Muscle of back (tissue), 11 donors: ENCODE measurements around the gene IGFL1. TPM values are rescaled to one million over a fixed set of nuclear protein-coding genes. Genes with fewer than 3 reads are reported as not detected.
"Not testable (repeated sequence)": the region's sequence is repeated elsewhere in the genome, so short reads cannot be mapped to it uniquely, and the experiment has no call there.

Source experiments
- DNase-seq, 3 donors: peaks; one replicate each; pipeline versions ENCODE4 v3.0.0 to v3.0.0-alpha.2; 2013
- polyA plus RNA-seq, 10 donors: library from polyadenylated mRNA; unstranded; fragments of 120-200 nt; gene quantifications; one replicate each; pipeline ENCODE4 v1.2.1, GENCODE V29; 2013; ENCODE audit not compliant: insufficient read length in 10 of 10

IGFL1 gene
- polyA plus RNA-seq, 10 donors, result 5.4 to 7.1 TPM; not detected in 8

DNA sequence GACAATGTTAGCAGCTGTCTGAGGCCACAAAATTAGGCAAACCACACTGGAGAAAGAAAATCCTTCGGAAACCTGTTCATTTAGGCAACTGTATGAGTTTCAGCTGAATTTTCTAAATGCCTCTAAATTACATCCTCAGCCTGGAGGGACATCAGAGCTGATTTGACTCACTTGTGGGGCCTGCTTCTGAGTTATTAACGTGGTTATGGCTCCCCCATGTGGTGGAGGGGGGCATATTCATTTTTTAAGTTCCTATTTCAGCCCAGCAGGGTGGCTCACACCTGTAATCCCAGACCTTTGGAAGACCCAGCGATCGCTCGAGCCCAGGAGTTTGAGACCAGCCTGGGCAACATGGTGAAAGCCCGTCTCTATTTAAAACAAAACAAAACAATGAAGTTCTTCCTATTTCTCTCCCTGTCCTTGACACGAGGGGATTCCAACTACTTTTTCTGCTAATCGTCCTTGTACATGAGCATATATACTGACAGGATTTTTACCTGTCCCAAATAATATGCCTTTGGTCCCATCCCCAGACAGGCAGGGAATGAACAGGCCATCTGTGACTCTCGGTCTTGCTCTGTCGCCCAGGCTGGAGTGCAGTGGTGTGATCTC is 35.8 kb downstream of the IGFL1 start:
- DNase-seq, result peak; percentile 75 to 86 (median 77)

DNA sequence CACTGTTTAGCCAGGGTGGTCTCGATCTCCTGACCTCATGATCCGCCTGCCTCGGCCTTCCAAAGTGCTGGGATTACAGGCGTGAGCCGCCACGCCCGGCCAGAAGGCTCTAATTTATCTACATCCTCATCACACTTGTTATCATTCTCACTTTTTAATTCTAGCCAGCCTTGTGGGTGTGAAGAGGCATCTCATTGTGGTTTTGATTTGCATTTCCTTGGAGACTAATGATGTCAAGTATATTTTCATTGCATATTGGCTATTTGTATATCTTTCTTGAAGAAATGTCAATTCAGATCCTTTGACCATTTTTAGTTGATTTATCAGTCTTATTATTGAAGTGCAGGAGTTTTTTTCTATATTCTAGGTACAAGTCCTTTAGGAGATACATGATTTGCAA is 39.6 kb downstream of the IGFL1 start:
- DNase-seq, result no peak

DNA sequence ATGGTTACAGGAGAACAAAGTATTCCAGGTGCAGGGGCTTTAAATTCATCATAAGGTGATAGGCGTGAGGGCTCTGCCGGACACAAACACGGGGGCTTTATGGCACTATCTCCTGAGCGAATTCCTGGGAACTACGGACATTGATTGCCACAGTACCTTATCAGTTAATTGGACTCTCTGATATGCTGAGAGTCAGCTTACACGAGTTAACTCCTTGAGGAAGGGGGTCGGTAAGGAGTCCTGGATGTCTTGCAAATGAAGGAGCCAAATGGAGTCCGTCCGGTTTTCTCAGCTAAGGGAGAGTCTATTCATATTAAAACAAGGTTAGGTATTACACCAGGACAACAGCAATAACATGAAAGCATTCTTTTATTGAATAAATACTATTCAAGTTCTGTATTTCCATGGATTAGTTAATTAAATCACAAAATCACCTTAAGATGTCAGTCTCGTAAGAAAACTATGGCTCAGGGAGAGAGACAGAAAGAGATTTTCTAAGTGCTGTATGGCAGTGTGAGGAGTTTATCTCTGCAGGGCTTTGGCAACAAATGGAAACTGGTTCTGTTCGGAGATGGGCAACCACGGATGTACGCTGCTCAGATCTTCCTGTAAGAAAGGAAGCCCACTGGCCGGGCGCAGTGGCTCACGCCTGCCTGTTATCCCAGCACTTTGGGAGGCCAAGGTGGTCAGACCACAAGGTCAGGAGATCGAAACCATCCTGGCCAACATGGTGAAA is 41.1 kb downstream of the IGFL1 start:
- DNase-seq, result no peak

DNA sequence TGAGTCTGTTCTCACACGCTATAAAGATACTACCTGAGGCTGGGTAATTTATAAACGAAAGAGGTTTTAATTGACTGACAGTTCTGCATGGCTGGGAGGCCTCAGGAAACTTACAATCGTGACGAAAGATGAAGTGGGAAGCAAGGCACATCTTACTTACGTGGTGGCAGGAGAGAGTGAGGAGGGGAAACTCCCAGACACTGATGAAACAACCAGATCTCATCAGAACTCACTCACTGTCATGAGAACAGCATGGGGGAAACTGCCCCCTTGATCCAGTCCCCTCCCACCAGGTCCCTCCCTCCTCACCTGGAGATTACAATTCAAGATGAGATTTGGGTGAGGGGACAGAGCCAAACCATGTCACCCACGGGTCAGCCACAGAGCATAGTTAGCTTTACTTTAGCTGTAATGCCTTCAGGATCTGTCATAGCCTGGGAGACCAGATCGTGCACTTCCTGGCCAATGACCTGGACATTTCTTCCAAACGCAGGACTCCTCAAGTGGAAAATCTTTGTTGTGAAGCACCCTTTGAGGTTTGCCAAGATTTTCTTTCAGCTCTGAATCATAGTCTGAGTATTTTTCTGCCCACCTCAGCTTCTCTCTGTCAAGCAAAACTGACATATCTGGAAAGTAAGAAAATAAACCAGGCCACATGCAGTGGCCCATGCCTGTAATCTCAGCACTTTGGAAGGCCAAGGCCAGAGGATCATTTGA is 42.1 kb downstream of the IGFL1 start:
- peak in 2 of 3 donors; percentile 19 to 81 for DNase-seq

DNA sequence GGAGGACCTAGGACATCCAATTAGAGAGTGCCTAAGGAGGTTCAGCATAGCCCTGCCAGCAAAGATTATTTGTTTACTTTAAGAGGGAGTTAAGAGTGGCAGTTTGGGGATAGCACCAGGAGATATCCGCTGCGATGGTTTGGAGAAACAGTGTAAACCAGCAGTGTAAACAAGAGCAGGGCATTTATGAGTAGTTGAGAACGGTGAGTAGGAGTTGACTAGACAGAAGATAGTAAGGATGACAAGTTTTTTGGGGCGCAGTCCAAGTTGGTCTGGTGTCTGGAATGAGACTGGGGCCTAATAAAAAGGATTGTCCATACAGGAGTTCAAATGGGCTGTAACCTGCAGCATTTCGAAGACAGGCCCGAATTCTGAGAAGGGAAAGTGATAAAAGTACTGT is 44.4 kb downstream of the IGFL1 start:
- DNase-seq, result not testable (repeated sequence)

DNA sequence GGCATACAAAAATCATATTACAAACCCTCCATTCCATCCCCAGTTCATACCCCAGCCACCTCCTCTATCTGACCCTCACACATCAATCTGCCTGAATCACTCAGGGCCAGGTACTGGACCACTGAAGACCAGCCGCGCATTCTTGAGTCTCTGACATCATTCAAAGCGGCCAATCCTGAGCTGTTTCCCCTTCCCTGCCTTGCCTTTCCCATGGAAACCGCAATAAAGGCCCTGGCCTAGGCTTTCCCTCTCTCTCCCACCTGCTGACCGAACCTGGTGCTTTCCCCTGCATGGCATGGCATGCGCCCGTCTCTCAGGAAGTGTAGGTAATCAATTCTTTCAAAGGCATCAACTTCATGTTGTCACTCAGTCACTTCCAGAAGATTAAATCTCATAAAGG is 49.6 kb downstream of the IGFL1 start:
- DNase-seq, result no peak

Other genes with a start within 250 kb of the IGFL1 start
- gene CCDC61, start 234.3 kb upstream of the IGFL1 start, polyA plus RNA-seq, result 1 to 10 TPM; 3.4 to 8.2 (median 6.2) TPM
- gene PGLYRP1, start 206.7 kb upstream of the IGFL1 start, polyA plus RNA-seq, result 1 to 10 TPM in 2 of 10 donors, under 1 TPM in 5, not detected in 3; 0.22 to 1.5 (median 0.63) TPM
- gene IGFL4, start 188.7 kb upstream of the IGFL1 start, polyA plus RNA-seq, result 10 to 100 TPM in 1 of 10 donors, 1 to 10 TPM in 9; 1.3 to 10.2 (median 4.6) TPM
- not detected for gene IGFL3, start 105.1 kb upstream of the IGFL1 start, polyA plus RNA-seq
- gene IGFL2, start 81.5 kb upstream of the IGFL1 start, polyA plus RNA-seq, result 1 to 10 TPM in 2 of 10 donors, not detected in 8; 3.0 to 5.7 TPM
- gene HIF3A, start 67.3 kb downstream of the IGFL1 start, polyA plus RNA-seq, result 100 to 1,000 TPM; 112 to 347 (median 228) TPM
- gene PPP5C, start 117.3 kb downstream of the IGFL1 start, polyA plus RNA-seq, result 10 to 100 TPM; 50.3 to 72.3 (median 61.4) TPM
- gene CCDC8, start 183.8 kb downstream of the IGFL1 start, polyA plus RNA-seq, result 10 to 100 TPM; 48.0 to 74.7 (median 61.4) TPM
- gene PNMA8C, start 199.2 kb downstream of the IGFL1 start, polyA plus RNA-seq, result under 1 TPM; 0.24 to 0.70 (median 0.40) TPM
- 10 to 100 TPM; 27.2 to 52.9 (median 43.9) TPM for gene PNMA8A, start 241.8 kb downstream of the IGFL1 start, polyA plus RNA-seq